CD4-positive, alpha-beta T cell (primary cell): ENCODE measurements around the gene SLC44A1. TPM values are rescaled to one million over a fixed set of nuclear protein-coding genes. Genes with fewer than 3 reads are reported as not detected.

Experiments
- ATAC-seq: fragments of 200-7000 bp; cut with Tn5 transposase; one replicate; pipeline ENCODE4 v1.10.0; 2022; ENCODE audit warnings: mild to moderate bottlenecking; ENCODE audit not compliant: poor library complexity
- CTCF ChIA-PET: fragments of 350-600 bp; sonication (Branson Sonifier 250); formaldehyde crosslinking; loops from one replicate; lab custom pipeline; 2021; ENCODE audit warnings: antibody characterized with exemption, inconsistent platforms; lab: Charles Lee
- POLR2A ChIA-PET: fragments of 350-600 bp; sonication (Branson Sonifier 250); formaldehyde crosslinking; loops from one replicate; lab custom pipeline; 2021; ENCODE audit warnings: antibody characterized with exemption, inconsistent platforms; lab: Charles Lee
- DNase-seq, 14 experiments: peaks; one replicate each; pipeline ENCODE4 v3.0.0-alpha.2; 2013 to 2020; ENCODE audit warnings: mixed read lengths in 2 of 14
- H3K27ac ChIP-seq, 2 donors: one replicate each; pipeline versions ENCODE4 v1.5.1 to v1.7.0; 2013; ENCODE audit warnings: low read length in 2 of 2, low read depth in 1 of 2, mild to moderate bottlenecking in 1 of 2
- H3K27me3 ChIP-seq, 2 experiments: 1 replicate in 1 of 2; 2 replicates in 1 of 2; pipeline versions ENCODE4 v1.6.1 to v1.7.0; 2013; ENCODE audit warnings: low read length in 2 of 2, control low read depth in 1 of 2, mild to moderate bottlenecking in 1 of 2, moderate library complexity in 1 of 2; ENCODE audit not compliant: insufficient read depth in 2 of 2, control insufficient read depth in 1 of 2
- H3K36me3 ChIP-seq: one replicate; pipeline ENCODE4 v1.6.1; 2013; ENCODE audit warnings: low read length, control low read depth; ENCODE audit not compliant: insufficient read depth
- H3K4me1 ChIP-seq: one replicate; pipeline ENCODE4 v1.6.1; 2013; ENCODE audit warnings: low read length, control low read depth; ENCODE audit not compliant: insufficient read depth
- H3K4me3 ChIP-seq: one replicate; pipeline ENCODE4 v1.5.1; 2013; ENCODE audit warnings: mild to moderate bottlenecking, low read length, moderate library complexity
- H3K9me3 ChIP-seq, 2 experiments: 1 replicate in 1 of 2; 2 replicates in 1 of 2; pipeline versions ENCODE4 v1.6.1 to v1.7.0; 2013; ENCODE audit warnings: low read length in 2 of 2, mild to moderate bottlenecking in 2 of 2, control low read depth in 1 of 2, moderate library complexity in 1 of 2; ENCODE audit not compliant: control insufficient read depth in 1 of 2, insufficient read depth in 1 of 2
- H3K27ac Mint-ChIP-seq: one replicate; pipeline ENCODE4 v1.8.0; 2020; ENCODE audit warnings: mixed read lengths
- H3K27me3 Mint-ChIP-seq: one replicate; pipeline ENCODE4 v1.8.0; 2021; ENCODE audit warnings: mixed read lengths
- H3K36me3 Mint-ChIP-seq: one replicate; pipeline ENCODE4 v1.8.0; 2021; ENCODE audit warnings: low read depth, mixed read lengths
- H3K4me1 Mint-ChIP-seq: one replicate; pipeline ENCODE4 v1.8.0; 2021; ENCODE audit warnings: low read depth, mixed read lengths
- H3K4me3 Mint-ChIP-seq: one replicate; pipeline ENCODE4 v1.8.0; 2020; ENCODE audit warnings: mild to moderate bottlenecking, mixed read lengths
- H3K9me3 Mint-ChIP-seq: one replicate; pipeline ENCODE4 v1.8.0; 2020; ENCODE audit warnings: mixed read lengths
- intact Hi-C, 2 experiments: fragments of 100-400 bp; cut with DNase I in 1 of 2; cut with micrococcal nuclease in 1 of 2; formaldehyde crosslinking; loops; one replicate each; pipeline versions ENCODE4 v1.15.1 to v1.9.0; 2023 to 2025; cut with DNase I, micrococcal nuclease
- total RNA-seq, 174 experiments: library from RNA in 2 of 174; stranded (reverse) in 2 of 174; gene quantifications; one replicate each; pipeline ENCODE4 v1.2.3 and lab custom pipeline; 2021 to 2026
- TF ChIP-seq, protein P1 (sequence below): fragments of 200-600 bp; IDR thresholded peaks from one replicate; pipeline ENCODE4 v1.8.0; 2022; ENCODE audit warnings: antibody characterized with exemption, mild to moderate bottlenecking

SLC44A1 gene
- total RNA-seq, 2 experiments from 2014 or later = 5.1 to 5.9 TPM

DNA sequence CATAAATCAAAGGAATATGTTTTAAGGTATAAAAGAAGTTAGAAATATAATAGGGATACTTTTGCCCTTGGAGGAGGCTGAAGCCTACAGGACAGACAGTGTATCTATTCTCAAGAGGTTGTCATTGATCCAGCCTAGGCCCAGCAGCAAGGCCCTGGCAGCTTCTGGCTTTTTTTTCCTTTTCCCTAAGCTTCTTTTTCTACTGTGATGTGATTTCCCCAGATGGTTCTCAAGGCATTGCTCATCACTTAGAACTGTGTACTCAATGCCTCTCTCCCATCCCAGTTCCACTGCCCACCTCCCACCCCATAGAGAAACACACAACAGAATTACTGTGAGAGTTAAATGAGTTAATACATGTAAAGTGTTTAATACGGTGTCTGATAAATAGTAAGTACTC is 88.6 kb downstream of the SLC44A1 start:
- ATAC-seq (no peak), DNase-seq (no peak)
- H3K4me1 Mint-ChIP-seq = peaks cover 6% of the 10 kb centered on the region
- H3K4me3 Mint-ChIP-seq = no peak overlapping the region
- Histone ChIP-seq H3K27ac (no peak overlapping the region), H3K36me3 (peaks cover 10% of the 10 kb centered on the region), H3K4me3 (no peak overlapping the region), H3K9me3 (no peaks in the 10 kb centered on the region), H3K27me3 (no peaks in the 10 kb centered on the region), H3K4me1 (no peaks in the 10 kb centered on the region)
- intact Hi-C loops = no loop called here
- POLR2A ChIA-PET = no interaction called here
- no peaks in the 10 kb centered on the region for H3K27me3 Mint-ChIP-seq
- H3K9me3 Mint-ChIP-seq = no peaks in the 10 kb centered on the region
- CTCF ChIA-PET = no interaction called here
- TF ChIP-seq, protein P1, sequence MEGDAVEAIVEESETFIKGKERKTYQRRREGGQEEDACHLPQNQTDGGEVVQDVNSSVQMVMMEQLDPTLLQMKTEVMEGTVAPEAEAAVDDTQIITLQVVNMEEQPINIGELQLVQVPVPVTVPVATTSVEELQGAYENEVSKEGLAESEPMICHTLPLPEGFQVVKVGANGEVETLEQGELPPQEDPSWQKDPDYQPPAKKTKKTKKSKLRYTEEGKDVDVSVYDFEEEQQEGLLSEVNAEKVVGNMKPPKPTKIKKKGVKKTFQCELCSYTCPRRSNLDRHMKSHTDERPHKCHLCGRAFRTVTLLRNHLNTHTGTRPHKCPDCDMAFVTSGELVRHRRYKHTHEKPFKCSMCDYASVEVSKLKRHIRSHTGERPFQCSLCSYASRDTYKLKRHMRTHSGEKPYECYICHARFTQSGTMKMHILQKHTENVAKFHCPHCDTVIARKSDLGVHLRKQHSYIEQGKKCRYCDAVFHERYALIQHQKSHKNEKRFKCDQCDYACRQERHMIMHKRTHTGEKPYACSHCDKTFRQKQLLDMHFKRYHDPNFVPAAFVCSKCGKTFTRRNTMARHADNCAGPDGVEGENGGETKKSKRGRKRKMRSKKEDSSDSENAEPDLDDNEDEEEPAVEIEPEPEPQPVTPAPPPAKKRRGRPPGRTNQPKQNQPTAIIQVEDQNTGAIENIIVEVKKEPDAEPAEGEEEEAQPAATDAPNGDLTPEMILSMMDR = no peak
- peaks cover 26% of the 10 kb centered on the region for H3K36me3 Mint-ChIP-seq
- no peak overlapping the region for H3K27ac Mint-ChIP-seq

DNA sequence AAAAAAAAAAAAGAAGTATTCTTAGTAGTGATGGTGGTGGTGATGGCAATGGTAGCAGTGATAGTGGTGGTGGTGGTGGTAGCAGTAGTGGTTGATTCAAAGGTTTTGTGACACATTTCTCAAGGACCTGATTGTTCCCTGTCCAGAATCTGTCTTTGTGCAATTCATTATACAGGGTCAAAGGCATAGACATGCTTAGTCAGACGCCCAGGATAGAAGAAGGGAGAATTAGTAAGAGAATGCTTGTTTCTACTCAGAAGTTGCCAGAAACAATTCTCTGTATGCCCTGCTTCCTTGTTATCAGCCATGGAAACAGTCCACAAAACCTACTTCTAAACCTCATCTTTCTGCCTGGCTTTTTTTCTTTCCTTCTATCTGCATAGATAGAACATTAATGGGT is 89.4 kb downstream of the SLC44A1 start:
- peaks cover 30% of the 10 kb centered on the region for H3K36me3 Mint-ChIP-seq
- H3K4me1 Mint-ChIP-seq = peaks cover 6% of the 10 kb centered on the region
- no peak overlapping the region for H3K27ac Mint-ChIP-seq
- H3K4me1 ChIP-seq = no peaks in the 10 kb centered on the region
- no peaks in the 10 kb centered on the region for H3K9me3 Mint-ChIP-seq
- peaks cover 10% of the 10 kb centered on the region for H3K36me3 ChIP-seq
- intact Hi-C loops = no loop called here
- POLR2A ChIA-PET = no interaction called here
- TF ChIP-seq, protein P1 = no peak
- no peak overlapping the region for H3K27ac ChIP-seq
- no peaks in the 10 kb centered on the region for H3K27me3 Mint-ChIP-seq
- H3K27me3 ChIP-seq = no peaks in the 10 kb centered on the region
- no peak overlapping the region for H3K4me3 Mint-ChIP-seq
- DNase-seq (no peak), ATAC-seq (no peak)
- H3K4me3 ChIP-seq = no peak overlapping the region
- no peaks in the 10 kb centered on the region for H3K9me3 ChIP-seq
- CTCF ChIA-PET = no interaction called here

DNA sequence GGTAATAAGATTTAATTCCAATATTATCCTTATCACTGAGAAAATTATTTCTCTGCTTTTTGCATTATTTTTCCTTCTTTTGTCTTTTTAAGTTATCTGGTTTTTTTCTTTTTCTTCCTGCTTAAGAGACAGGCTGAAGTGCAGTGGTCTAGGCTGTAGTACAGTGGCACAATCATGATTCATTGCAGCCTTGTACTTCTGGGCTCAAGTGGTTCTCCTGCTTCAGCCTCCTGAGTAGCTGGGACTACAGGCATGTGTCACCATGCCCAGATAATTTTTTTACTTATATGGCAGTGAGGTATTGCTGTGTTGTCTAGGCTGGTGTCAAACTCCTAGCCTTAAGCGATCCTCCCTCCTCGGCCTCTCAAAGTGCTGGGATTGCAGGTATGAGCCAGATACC is 93.9 kb downstream of the SLC44A1 start:
- Histone ChIP-seq H3K27ac (no peak overlapping the region), H3K4me1 (no peaks in the 10 kb centered on the region), H3K4me3 (no peak overlapping the region), H3K36me3 (peaks cover 10% of the 10 kb centered on the region), H3K27me3 (no peaks in the 10 kb centered on the region), H3K9me3 (no peaks in the 10 kb centered on the region)
- ATAC-seq (no peak), DNase-seq (no peak)
- POLR2A ChIA-PET = no interaction called here
- Mint-ChIP-seq H3K4me3 (no peak overlapping the region), H3K4me1 (peaks cover 18% of the 10 kb centered on the region), H3K9me3 (no peaks in the 10 kb centered on the region), H3K27ac (no peak overlapping the region), H3K27me3 (no peaks in the 10 kb centered on the region), H3K36me3 (peaks cover 36% of the 10 kb centered on the region)
- TF ChIP-seq, protein P1 = no peak
- intact Hi-C loops = no loop called here
- CTCF ChIA-PET = no interaction called here
